Activated CD4-positive, CD25-positive, alpha-beta regulatory T cell treated with anti-CD3 and anti-CD28 coated beads, Interleukin-2, amount 50 U/mL, for 72 hours (primary cell): Measurements from ENCODE around the gene ADCY9.

Experiments
- DNase-seq: peaks from one replicate; pipeline ENCODE4 v3.0.0; 2021

Gene ADCY9

DNA sequence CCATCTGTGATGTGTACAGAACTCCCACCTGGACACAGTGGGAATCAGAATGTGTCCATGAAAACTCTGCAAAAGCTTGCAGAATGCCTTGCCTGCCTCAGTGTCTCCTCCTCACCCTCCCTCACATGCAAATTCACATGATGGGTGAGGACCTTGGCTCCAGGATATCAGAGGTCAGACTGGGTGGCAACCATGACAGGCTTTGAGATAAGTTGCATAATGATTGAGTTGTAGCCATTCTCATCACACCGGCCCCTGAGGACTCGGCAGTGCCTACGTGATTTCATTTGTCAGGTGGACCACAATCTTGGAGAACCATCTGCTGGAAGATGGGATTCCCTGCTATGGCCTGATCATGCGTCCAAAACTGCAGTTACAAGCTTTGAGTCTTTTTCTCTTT is 3.9 kb upstream of the ADCY9 start:
- no peak for DNase-seq

DNA sequence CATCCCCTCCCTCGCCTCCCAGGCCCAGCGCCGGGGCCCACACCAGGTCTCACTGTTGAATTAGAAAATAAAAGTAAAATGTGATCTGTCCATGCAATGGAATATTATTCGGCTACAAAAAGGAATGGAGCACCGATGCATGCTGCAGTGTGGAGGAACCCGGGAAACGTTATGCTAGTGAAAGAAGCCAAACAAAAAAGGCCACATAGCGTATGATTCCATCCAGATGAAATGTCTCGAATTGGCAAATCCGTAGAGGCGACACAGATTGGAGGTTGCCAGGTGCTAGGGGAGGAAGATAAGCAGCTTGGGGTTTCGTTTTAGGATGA is 972 bp upstream of the ADCY9 start:
- DNase-seq = no peak

- DNase-seq = no peak
Observed at GRCh38 chr16:4115949-4116318, 308 bp downstream of the ADCY9 start.

GRCh38 chr16:4115209-4115948 is 863 bp downstream of the ADCY9 start:
- DNase-seq = peak; percentile 54

DNA sequence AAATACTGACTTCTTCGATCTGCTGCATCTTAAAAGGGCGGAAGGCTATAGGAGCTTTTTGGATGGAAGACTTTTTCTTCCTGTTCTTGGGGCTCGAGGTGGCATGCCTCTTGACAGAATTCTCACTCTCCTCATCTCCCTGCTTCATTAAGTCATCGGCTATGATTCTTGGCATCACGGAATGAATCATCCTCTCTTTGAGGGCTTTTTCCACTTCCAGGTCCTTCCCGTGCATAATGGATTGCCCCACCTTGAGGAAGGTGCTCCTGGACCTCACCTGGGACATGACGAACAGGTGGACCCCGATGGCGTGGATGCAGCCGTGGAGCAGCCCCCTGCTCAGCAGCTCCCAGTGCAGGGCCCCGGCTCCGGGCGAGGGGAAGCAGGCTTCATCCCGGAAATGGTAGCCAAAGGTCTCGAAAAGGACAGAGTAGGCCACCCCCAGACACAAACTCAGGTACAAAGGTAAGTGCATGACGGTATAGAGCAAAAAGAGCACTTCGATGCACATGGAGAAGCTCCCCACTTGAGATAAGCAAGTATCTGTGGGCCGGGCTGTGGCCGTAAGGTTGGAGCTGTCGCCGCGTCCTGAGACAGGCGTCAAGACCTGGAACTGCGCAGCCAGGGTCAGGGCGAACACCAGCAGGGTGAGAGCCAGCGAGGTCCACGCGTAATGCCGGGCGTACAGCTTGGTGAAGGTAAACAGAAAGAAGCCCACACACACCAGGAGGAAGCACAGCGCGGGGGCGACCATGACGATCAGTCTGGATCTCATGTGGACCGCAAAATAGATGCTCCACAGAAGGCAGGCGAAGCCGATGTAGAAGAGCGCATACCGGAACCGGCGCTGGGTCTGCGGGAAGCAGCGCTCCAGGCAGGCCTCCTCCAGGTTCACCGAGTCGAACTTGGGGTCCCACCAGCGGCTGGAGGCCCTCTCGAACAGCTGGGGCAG is 1.7 kb downstream of the ADCY9 start:
- DNase-seq = no peak

DNA sequence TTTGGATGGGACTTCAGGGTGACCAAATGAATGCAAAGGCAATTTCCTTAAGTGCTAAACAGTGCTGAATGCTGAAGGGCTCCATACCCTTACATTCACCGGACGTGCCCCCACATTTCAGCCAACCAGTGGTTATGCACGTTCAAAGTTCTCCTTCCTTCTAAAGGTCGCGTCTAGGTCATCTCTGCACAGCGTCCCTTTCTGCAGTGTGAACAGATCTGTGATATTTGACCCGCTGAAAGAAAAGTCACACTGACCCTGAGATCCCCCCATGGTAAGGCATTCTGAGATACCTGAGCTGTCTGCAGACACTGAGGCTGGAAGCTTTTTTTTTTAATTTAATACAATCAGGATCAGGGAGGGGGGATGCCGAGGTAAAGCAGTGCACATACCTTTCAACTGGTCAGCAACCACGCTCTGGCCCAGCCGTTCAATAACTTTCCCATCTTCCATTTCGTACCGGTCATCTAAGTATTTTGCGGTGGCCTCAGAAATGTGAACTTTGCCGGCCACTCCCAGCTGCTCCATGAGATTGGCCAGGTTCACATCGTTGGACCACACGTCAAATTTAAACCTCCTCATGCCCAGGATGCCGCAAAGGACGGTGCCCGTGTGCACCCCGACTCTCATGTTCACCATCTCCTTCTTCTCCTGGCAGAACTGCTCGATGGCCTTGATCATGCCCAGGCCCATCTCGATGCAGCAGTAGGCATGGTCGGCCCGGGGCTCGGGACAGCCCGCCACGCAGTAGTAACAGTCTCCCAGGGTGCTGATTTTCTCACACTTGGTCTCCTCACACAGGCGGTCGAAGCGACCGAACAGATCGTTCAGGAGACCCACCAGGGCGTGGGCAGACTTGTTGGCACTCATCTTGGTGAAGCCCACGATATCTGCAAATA is 2.6 kb downstream of the ADCY9 start:
- DNase-seq = no peak

DNA sequence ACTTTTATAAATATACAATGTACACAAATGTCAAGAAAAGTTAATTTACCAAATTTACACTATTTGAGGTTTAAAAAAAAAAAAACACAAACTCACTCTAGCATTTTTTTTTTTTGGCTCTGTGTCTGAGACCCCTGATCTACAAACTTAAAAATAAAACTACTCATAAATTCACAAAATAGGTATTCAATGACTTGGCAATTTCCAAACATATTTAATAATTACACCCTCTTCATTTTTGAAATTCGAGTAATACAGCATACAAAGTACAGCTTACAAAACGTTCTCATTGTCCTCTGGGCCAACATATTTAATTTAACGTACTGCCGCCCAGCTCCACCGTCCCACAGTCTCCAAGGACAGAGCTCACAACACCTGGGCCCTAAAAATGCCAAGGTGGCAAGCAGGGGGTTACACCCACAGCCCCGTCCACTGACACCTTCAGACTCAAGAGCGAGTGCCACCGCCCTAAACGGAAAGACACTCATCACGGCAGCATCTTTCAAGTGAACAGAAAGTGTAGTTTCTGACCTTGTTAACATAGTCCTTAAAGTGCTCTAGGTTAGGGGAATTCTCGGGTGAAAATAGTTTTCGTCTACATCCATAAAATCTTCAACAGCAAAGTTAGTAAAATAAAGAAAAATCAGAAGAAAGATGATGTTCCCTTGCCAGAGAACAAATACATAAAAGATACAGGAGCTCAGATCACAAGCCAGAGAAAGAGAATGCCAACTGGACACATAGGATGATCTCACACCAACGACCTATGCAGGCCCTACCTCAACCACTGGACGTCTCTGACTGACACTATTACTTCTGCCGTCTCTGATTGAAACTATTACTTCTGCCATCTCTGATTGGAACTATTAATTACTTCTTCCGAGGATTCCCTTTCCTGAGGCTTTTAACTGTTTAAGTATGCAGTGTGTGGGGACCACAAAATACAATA is 4.2 kb downstream of the ADCY9 start:
- DNase-seq = no peak

DNA sequence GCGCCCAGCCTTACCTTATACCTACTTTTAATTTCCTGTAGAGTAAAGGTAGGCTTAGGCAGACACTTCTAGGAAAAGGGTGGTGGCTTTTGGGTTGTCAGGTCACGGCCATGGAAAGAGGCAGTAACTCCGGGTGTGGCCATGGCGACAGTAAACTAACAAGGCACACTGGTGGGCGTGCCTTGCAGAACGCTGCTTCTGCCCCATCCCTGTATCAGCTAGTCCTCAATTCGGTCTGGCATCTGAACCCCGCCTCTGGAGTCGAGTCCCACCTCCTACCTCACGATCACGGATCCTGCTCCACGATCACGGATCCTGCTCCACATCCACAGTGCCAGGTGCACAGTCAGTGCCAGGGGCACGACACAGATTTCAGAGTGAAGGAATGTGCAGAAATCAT is 5.6 kb downstream of the ADCY9 start:
- DNase-seq = no peak

DNA sequence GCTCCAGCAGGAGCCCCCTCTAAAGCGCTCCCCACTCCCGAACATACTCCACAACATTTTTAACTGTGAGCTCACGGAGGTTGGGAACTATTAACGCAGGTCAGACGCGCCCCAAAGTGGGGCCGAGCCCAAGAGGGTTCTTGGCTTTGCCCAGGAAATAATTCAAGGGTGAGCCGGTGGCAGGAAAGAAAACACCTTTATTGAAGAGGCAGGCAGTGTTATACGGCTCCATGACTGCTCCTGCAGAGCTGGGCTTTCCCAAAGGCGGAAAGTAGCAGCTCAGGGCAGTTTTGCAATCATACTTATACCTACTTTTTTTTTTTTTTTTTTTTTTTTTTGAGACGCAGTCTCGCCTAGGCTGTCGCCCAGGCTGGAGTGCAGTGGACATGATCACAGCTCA is 6.2 kb downstream of the ADCY9 start:
- DNase-seq = no peak

- no peak for DNase-seq
Observed at GRCh38 chr16:4109250-4109736, 6.9 kb downstream of the ADCY9 start.

DNA sequence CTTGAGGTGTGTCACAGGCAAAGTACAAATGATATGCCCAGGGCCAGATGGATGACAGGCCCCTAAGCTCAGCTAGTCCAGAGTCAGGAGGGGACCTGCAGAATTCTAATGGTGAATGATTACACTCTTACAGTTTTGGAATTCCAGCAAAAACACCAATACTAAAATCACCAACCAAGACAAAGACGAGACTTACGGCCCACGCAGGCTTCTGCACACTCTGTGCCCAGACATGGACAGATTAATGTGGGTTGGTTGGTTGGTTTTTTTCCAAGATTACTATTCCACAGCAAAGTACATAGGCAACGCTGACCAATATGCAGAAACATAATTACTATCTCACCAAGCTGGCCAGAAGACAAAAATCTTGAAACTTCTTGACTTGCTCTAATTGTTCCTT is 9.7 kb downstream of the ADCY9 start:
- no peak for DNase-seq

DNA sequence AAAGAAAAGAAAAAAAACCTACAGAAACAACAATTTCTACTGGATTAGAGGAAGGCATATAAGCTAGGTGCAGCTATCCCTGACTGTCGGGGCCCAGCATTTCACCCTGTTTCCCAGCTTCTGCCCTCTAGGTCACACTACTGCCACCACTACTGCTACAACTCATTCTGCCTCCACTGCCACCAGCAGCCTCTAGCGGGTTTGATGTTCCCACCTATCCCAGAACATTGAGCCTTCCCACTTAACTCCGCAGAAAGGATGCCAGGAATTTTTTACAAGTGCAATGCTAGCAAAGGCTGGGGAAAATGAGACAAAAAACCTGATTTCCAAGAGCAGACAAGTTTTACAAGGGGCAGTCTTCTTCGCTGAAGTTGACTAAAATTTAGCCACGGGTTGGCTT is 10.4 kb downstream of the ADCY9 start:
- DNase-seq = no peak

- DNase-seq = no peak
Observed at GRCh38 chr16:4103745-4104144, 12.5 kb downstream of the ADCY9 start.

DNA sequence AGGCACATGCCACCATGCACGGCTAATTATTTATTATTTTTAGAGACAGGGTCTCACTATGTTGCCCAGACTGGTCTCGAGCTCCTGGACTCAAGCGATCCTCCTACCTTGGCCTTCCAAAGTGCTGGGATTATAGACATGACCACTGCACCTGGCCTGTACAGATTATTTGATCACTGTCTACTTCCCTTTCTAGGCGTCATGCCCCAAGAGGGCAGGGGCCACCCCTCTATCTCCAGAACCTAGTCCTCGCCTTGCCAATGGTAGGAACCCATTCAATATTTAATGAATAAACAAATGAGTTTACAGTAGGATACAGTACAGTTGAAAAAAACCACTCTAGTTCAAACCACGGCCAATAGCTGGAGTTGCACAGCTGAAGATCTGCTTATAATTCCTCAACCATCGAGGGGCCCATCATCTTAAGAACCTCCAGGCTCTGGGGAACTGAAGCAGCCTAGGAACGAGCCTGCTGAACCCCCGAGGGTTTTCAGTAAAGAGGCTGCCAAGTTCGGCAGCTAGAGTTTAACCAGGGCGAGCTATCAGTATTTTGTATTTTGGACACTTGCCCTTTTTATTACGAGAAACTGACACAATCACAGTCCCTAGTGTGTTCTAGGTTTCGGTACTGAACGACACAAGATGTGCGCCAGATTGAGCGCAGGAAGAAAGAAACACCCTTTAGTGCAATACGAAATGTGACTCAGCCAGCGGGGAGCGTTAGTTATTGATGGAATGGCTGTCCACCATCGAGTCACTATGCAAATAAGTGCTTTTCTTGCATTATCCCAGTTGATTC is 14.6 kb downstream of the ADCY9 start:
- DNase-seq = no peak

DNA sequence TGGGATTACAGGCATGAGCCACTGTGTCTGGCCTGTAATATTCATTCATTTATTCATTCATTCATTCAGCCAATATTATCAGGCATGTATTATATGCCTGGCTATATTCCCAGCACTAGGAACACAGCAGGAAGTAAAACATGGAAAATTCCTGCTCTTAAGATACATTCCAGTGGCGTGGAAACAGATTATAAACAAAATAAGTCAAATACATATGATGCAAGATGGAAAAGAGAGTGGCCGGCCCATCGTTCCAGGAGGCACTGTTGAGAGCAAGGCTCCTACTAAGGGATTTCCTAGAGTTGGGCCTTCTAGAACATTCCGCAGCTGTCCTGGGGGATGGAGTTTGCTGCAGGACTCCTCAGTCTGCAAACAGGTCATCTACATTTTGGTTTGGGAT is 17.7 kb downstream of the ADCY9 start:
- no peak for DNase-seq

GRCh38 chr16:4097826-4098240 is 18.4 kb downstream of the ADCY9 start:
- no peak for DNase-seq

DNA sequence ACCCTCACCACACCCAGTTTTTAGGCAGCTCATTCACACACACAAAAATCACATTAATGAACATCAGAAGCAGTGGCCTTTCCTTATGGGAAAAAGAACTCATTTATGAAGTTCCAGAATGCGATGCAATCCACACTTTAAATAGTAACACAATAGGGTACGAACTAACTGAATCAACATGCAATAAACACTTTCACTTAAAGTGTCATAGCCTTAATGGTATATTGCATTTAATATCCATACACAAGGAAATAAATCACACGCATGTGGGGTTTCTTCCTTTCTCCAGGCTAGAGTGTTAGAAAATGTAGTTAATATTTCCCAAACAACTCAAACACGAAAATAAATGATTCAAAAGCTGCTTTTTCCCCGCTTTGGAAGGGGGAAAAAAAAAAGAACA is 19.7 kb downstream of the ADCY9 start:
- DNase-seq = no peak

GRCh38 chr16:4094127-4094773 is 22.0 kb downstream of the ADCY9 start:
- DNase-seq = no peak

DNA sequence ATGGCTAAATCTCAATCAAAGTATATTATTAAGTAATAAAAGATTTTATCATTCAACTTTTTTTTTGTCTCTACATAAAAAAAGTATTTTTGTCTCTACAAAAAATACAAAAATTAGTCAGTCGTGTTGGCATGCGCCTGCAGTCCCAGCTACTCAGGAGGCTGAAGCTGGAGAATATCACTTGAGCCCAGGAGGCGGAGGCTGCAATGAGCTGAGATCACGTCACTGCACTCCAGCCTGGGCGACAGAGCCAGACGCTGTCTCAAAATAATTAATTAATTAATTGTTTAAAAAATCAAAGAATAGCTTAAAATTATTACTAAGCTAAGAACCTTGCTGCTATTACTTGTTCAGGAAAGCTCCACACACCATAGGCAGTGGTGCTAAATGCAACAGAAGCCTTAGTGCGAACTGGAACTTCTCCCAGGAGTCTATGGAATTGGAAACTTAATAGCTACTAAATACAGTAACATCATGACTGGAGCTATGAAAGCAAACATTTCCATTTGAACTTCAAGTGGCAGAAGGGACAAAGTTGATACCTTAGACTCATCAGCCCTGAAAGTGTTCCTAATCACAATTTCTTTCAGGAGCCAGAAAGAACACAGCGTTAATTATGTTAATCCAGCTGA is 22.6 kb downstream of the ADCY9 start:
- no peak for DNase-seq
